SH-SY5Y (cell line): ENCODE data around the gene LSAMP.

Source experiments
- GATA2 ChIP-seq: IDR thresholded peaks from 2 replicates; pipeline ENCODE4 v1.6.1; 2011; ENCODE audit warnings: mild to moderate bottlenecking, low read depth, low read length
- GATA3 ChIP-seq: IDR thresholded peaks from 2 replicates; pipeline ENCODE4 v1.6.1; 2011; ENCODE audit warnings: low read depth, mild to moderate bottlenecking, low read length, moderate library complexity

- TF ChIP-seq GATA2 (no peak), GATA3 (no peak)
Measured at GRCh38 chr3:116374901-116375300, 70.4 kb downstream of the LSAMP start.
